ENCODE data around the gene D2HGDH. TPM values are rescaled to one million over a fixed set of nuclear protein-coding genes. Genes with fewer than 3 reads are reported as not detected.

D2HGDH gene
- total RNA-seq = 17.8 TPM
- long read RNA-seq, transcript D2HGDH-201 (10 exons, 2,617 nt) = major isoform, 33 of 69 reads
- long read RNA-seq, partial matches to known transcripts = 14 of 69 reads
- long read RNA-seq, other reads (novel, unspliced or antisense) = 22 of 69 reads

DNA sequence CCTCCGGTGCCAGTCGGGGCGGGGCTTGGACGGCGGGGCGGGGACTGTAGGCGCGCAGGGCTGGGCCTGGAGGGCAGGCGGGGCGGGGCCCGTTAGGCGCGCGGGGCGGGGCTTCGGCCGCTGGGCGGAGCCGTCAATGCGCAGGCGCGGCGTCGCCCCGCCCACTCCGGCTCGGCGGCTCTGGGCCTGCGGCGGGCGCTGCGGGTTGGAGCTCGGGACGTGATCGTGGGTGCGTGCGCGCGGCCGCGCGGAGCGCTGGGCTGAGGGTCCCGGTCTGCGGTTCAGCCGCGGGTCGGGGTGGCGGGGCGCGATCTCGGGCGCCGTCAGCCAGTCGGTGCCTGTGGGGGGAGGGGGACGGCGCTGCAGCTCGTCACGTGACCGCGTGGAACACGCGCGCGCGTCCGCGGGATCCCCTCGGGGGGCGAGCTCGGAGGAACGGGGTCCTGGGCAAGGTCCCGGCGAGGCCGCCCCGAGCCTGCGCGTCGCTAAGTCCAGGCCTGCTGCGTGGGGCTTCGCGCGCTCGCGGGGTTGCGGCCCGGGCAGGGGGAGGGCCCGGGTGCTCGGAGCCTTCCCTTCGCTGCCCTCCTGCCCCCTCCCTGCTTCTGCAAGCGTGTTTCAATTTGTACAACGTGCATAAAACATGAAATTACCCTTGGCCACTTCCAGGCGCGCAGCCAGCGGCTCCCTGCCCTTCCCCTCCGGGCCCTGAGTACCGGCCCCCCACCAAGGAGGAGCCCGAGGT, at the start of gene D2HGDH:
TSS of gene D2HGDH (plus strand) at position 164 of the 742 bp plus-strand sequence. CDS start 595 bp downstream, outside the sequence.
- Histone ChIP-seq H3K4me1 (peaks cover 30% of the 10 kb centered on the region), H3K27ac (replicated peaks) (peak within 1 kb of the TSS; percentile 94), H3K9me3 (replicated peaks) (no peaks in the 10 kb centered on the region), H3K27me3 (ENCODE audit: low read depth) (no peaks in the 10 kb centered on the region), H3K36me3 (no peaks in the 10 kb centered on the region), H3K4me3 (peak within 1 kb of the TSS; percentile 85)
- DNase-seq = peak; percentile 95
- TF ChIP-seq, protein P1, sequence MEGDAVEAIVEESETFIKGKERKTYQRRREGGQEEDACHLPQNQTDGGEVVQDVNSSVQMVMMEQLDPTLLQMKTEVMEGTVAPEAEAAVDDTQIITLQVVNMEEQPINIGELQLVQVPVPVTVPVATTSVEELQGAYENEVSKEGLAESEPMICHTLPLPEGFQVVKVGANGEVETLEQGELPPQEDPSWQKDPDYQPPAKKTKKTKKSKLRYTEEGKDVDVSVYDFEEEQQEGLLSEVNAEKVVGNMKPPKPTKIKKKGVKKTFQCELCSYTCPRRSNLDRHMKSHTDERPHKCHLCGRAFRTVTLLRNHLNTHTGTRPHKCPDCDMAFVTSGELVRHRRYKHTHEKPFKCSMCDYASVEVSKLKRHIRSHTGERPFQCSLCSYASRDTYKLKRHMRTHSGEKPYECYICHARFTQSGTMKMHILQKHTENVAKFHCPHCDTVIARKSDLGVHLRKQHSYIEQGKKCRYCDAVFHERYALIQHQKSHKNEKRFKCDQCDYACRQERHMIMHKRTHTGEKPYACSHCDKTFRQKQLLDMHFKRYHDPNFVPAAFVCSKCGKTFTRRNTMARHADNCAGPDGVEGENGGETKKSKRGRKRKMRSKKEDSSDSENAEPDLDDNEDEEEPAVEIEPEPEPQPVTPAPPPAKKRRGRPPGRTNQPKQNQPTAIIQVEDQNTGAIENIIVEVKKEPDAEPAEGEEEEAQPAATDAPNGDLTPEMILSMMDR (IDR thresholded peaks at IDR 0.05; ENCODE audit: borderline replicate concordance) = no peak
- intact Hi-C loops (cut with micrococcal nuclease) = no loop called here

DNA sequence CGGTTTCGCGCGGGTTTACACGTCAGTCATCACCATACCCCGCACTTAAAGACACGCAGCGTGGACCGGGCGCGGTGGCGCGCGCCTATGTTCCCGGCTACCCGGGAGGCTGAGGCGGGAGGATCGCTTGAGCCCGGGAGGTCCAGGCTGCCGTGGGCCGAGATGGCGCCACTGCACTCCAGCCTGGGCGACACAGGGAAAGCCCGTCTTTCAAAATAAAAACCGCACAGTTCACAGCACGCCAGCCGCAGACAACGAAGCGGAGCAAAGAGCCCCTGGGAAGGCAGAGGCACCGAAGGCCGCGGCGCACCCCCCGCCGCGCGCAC, 48.1 kb upstream of the D2HGDH start:
- H3K27me3 ChIP-seq (ENCODE audit: low read depth) = no peaks in the 10 kb centered on the region
- no peak for DNase-seq
- peak overlapping the region; percentile 96 for H3K27ac ChIP-seq (replicated peaks)
- peaks cover 42% of the 10 kb centered on the region for H3K4me1 ChIP-seq
- H3K4me3 ChIP-seq = peak overlapping the region; percentile 100
- intact Hi-C loops (cut with micrococcal nuclease) = no loop called here
- TF ChIP-seq, protein P1 (IDR thresholded peaks at IDR 0.05; ENCODE audit: borderline replicate concordance) = no peak
- H3K36me3 ChIP-seq = peaks cover 14% of the 10 kb centered on the region
- no peaks in the 10 kb centered on the region for H3K9me3 ChIP-seq (replicated peaks)

DNA sequence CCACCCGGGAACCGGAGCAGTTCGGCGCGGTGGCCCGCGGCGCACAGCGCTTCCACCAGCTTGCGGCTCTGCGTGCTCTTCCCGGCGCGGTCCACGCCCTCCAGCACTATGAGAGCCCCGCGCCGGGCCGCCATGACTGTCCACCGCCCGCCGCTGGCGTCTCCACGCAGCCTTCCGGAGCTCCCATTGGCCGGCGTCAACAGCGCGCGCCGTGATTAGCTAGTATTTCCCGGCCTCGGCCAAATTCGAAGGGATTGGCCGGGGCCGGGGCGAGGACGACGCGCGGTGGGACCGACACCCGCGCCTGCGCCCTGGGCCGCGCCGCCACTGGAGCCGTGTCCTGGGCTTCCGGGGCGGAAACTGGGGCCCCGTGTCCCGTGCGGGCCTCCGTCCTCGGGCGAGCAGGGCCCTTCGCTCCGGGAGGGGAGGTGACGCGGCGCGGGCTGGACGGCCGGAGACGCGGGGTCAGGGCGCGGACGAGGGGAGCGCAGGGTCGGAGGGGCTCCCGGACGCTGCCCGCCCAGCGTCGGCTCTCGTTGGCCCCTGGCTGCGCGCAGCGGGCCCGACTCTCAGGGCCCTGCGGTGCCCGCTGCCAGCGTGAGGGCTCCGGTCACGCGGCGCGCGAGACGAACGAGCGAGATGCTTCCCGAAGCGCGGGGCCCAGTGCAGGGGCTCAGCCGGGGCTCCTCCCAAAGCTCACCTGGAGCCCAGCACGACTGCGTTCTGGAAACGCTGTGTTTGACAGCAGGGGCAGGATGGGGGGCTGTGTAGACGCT, 47.6 kb upstream of the D2HGDH start, which contains the start of gene DTYMK:
TSS of gene DTYMK (minus strand) at position 166 of the 776 bp plus-strand sequence. CDS start at position 134, 32 bp downstream.
- Histone ChIP-seq H3K9me3 (replicated peaks) (no peaks in the 10 kb centered on the region), H3K27me3 (ENCODE audit: low read depth) (no peaks in the 10 kb centered on the region), H3K4me1 (peaks cover 42% of the 10 kb centered on the region), H3K36me3 (peaks cover 19% of the 10 kb centered on the region), H3K27ac (replicated peaks) (peak within 1 kb of the TSS; percentile 96), H3K4me3 (peak within 1 kb of the TSS; percentile 100)
- TF ChIP-seq, protein P1 (IDR thresholded peaks at IDR 0.05; ENCODE audit: borderline replicate concordance) = no peak
- DNase-seq = peak; percentile 97
- intact Hi-C loops (cut with micrococcal nuclease) = no loop called here

DNA sequence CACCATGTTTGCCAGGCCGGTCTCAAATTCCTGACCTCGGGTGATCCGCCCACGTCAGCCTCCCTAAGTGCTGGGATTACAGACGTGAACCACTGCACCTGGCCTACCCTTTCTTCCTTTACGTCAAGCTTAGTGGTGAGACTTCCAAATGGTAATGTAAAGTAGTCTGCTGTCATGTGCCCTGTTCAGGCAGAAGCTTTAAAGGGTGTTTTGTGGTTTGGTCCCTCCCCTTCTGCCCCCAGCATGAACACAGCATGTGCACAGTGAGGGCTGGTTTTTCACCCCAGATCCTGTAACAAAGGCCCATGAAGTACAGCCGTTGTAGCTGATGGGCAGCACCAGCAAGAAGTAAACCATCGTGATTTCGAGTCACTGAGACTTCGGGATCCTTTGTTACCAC, 45.1 kb upstream of the D2HGDH start:
- H3K4me3 ChIP-seq = no peak overlapping the region
- no peak for DNase-seq
- H3K27me3 ChIP-seq (ENCODE audit: low read depth) = no peaks in the 10 kb centered on the region
- peaks cover 42% of the 10 kb centered on the region for H3K4me1 ChIP-seq
- H3K36me3 ChIP-seq = peaks cover 32% of the 10 kb centered on the region
- TF ChIP-seq, protein P1 (IDR thresholded peaks at IDR 0.05; ENCODE audit: borderline replicate concordance) = no peak
- intact Hi-C loops (cut with micrococcal nuclease) = no loop called here
- no peaks in the 10 kb centered on the region for H3K9me3 ChIP-seq (replicated peaks)
- H3K27ac ChIP-seq (replicated peaks) = no peak overlapping the region

GRCh38 chr2:241690202-241690717, 44.2 kb upstream of the D2HGDH start:
- no peaks in the 10 kb centered on the region for H3K9me3 ChIP-seq (replicated peaks)

More at GRCh38 chr2:241690202-241690717, 44.2 kb upstream of the D2HGDH start:
- DNase-seq = no peak
- H3K27me3 ChIP-seq (ENCODE audit: low read depth) = no peaks in the 10 kb centered on the region
- no peak overlapping the region for H3K27ac ChIP-seq (replicated peaks)
- H3K4me3 ChIP-seq = no peak overlapping the region
- peaks cover 39% of the 10 kb centered on the region for H3K36me3 ChIP-seq
- TF ChIP-seq, protein P1 (IDR thresholded peaks at IDR 0.05; ENCODE audit: borderline replicate concordance) = no peak
- peaks cover 42% of the 10 kb centered on the region for H3K4me1 ChIP-seq
- intact Hi-C loops (cut with micrococcal nuclease) = no loop called here

Measured in left ventricle myocardium inferior (tissue), 1 donor.